OCI-LY7 (cell line): ENCODE data around the gene CNTRL. TPM values are rescaled to one million over a fixed set of nuclear protein-coding genes. Genes with fewer than 3 reads are reported as not detected.

ENCODE experiments used
- BruUV-seq: library from RNA; stranded (reverse); fragments of 400-500 nt; replicated peaks from 2 replicates; lab custom pipeline; 2021; lab: Mats Ljungman, UMichigan
- CTCF ChIA-PET: fragments of 300-600 bp; sonication (Branson Sonifier 250); formaldehyde crosslinking; loops from one replicate; lab custom pipeline; 2022; ENCODE audit warnings: antibody characterized with exemption; ENCODE audit not compliant: unreplicated experiment; lab: Charles Lee
- POLR2A ChIA-PET: fragments of 300-600 bp; sonication (Branson Sonifier 250); formaldehyde crosslinking; loops from one replicate; lab custom pipeline; 2022; ENCODE audit warnings: antibody characterized with exemption; lab: Charles Lee
- DNase-seq: peaks from one replicate; pipeline ENCODE4 v3.0.0-alpha.2; 2015; ENCODE audit warnings: low spot score
- H2AFZ ChIP-seq: fragments of 200-600 bp; sonication (generic), shearing (Covaris generic); 2 replicates; pipeline ENCODE4 v1.6.1; 2014; ENCODE audit warnings: mild to moderate bottlenecking, antibody characterized with exemption, low read length, moderate library complexity
- H3K27ac ChIP-seq: fragments of 200-600 bp; sonication (generic); 2 replicates; pipeline ENCODE4 v1.5.1; 2014; ENCODE audit warnings: mixed run types, low read depth, mild to moderate bottlenecking, moderate library complexity, low read length, inconsistent platforms; ENCODE audit not compliant: poor library complexity, severe bottlenecking
- H3K36me3 ChIP-seq: fragments of 200-600 bp; sonication (generic); 2 replicates; pipeline ENCODE4 v1.6.1; 2014; ENCODE audit warnings: mild to moderate bottlenecking, antibody characterized with exemption, low read length, moderate library complexity, mixed read lengths; ENCODE audit not compliant: insufficient read depth
- H3K4me1 ChIP-seq: fragments of 200-600 bp; sonication (generic); 2 replicates; pipeline ENCODE4 v1.5.1; 2014; ENCODE audit warnings: mild to moderate bottlenecking, low read length; ENCODE audit not compliant: insufficient read depth, poor library complexity, severe bottlenecking
- H3K4me2 ChIP-seq: fragments of 200-600 bp; sonication (generic); 2 replicates; pipeline ENCODE4 v1.6.1; 2014; ENCODE audit warnings: mild to moderate bottlenecking, low read length
- H3K4me3 ChIP-seq: fragments of 200-600 bp; sonication (generic); 2 replicates; pipeline ENCODE4 v1.5.1; 2014; ENCODE audit warnings: mild to moderate bottlenecking, low read depth, low read length; ENCODE audit not compliant: poor library complexity, severe bottlenecking
- H3K79me2 ChIP-seq: fragments of 200-600 bp; sonication (generic); 2 replicates; pipeline ENCODE4 v1.6.1; 2016; ENCODE audit warnings: low read depth, mild to moderate bottlenecking, low read length, moderate library complexity, mixed read lengths; ENCODE audit not compliant: insufficient read depth
- H3K9me2 ChIP-seq: fragments of 200-600 bp; sonication (generic); 2 replicates; pipeline ENCODE4 v1.6.1; 2016; ENCODE audit warnings: mild to moderate bottlenecking, low read length, mixed read lengths; ENCODE audit not compliant: insufficient read depth
- H3K9me3 ChIP-seq: fragments of 200-600 bp; sonication (generic); 2 replicates; pipeline ENCODE4 v1.6.1; 2014; ENCODE audit warnings: mild to moderate bottlenecking, mixed run types, low read length, mixed read lengths
- H4K20me1 ChIP-seq: fragments of 200-600 bp; sonication (generic); 2 replicates; pipeline ENCODE4 v1.6.1; 2014; ENCODE audit warnings: mild to moderate bottlenecking, antibody characterized with exemption, low read length, moderate library complexity, mixed read lengths; ENCODE audit not compliant: insufficient read depth
- EZH2phosphoT487 ChIP-seq: fragments of 200-600 bp; sonication (generic); IDR thresholded peaks from 2 replicates; pipeline ENCODE4 v1.6.1; 2018; ENCODE audit warnings: low read depth, borderline replicate concordance, mild to moderate bottlenecking, mixed run types, antibody characterized with exemption, low read length, moderate library complexity, mixed read lengths
- intact Hi-C: fragments of 100-400 bp; cut with micrococcal nuclease; formaldehyde crosslinking; loops from one replicate; pipeline ENCODE4 v1.10.0; 2022; ENCODE audit not compliant: unreplicated experiment
- total RNA-seq, 2 experiments: library from RNA; depleted of rRNA in 1 of 2; stranded (reverse); fragments of >200 nt in 1 of 2; shearing (Covaris generic) in 1 of 2; gene quantifications; 2 replicates each; pipeline ENCODE4 v1.2.3, GENCODE V29; 2014 to 2022
- TF ChIP-seq, protein P1 (sequence below): fragments of 200-600 bp; sonication (generic); conservative IDR thresholded peaks from 2 replicates; pipeline ENCODE4 v1.5.1; 2014; ENCODE audit warnings: mild to moderate bottlenecking, antibody characterized with exemption, low read length, moderate library complexity, mixed read lengths

Gene CNTRL
- total RNA-seq, 2 experiments from 2014 or later: 81.4 to 113 TPM

DNA sequence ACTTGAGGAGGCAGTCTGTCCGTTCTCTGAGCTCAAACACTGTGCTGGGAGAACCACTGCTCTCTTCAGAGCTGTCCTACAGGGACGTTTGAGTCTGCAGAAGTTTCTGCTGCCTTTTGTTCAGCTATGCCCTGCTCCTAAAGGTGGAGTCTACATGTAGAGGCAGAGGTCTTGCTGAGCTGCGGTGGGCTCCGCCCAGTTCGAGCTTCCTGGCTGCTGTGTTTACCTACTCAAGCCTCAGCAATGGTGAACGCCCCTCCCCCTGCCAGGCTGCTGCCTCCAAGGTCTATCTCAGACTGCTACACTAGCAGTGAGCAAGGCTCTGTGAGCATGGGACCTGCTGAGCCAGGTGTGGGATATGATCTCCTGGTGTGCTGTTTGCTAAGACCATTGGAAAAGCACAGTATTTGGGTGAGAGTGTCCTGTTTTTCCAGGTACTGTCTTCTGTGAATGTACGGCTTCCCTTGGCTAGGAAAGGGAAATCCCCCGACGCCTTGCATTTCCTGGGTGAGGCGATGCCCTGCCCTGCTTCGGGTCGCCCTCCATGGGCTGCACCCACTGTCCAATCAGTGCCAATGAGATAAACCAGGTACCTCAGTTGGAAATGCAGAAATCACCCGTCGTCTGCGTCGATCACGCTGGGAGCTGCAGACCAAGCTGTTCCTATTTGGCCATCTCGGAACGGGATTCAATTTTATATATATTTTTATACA lies 58.5 kb downstream of the CNTRL start:
- Histone ChIP-seq H3K79me2 (peaks cover 5% of the 10 kb centered on the region; the same call in 1 of the 2 replicates), H3K27ac (no peak overlapping the region), H2AFZ (no peak overlapping the region), H4K20me1 (peaks cover 4% of the 10 kb centered on the region; the same call in 1 of the 2 replicates), H3K9me2 (no peaks in the 10 kb centered on the region), H3K4me2 (no peak overlapping the region), H3K9me3 (no peaks in the 10 kb centered on the region), H3K4me3 (no peak overlapping the region), H3K36me3 (peaks cover 80% of the 10 kb centered on the region), H3K4me1 (no peaks in the 10 kb centered on the region)
- TF ChIP-seq, protein P1, sequence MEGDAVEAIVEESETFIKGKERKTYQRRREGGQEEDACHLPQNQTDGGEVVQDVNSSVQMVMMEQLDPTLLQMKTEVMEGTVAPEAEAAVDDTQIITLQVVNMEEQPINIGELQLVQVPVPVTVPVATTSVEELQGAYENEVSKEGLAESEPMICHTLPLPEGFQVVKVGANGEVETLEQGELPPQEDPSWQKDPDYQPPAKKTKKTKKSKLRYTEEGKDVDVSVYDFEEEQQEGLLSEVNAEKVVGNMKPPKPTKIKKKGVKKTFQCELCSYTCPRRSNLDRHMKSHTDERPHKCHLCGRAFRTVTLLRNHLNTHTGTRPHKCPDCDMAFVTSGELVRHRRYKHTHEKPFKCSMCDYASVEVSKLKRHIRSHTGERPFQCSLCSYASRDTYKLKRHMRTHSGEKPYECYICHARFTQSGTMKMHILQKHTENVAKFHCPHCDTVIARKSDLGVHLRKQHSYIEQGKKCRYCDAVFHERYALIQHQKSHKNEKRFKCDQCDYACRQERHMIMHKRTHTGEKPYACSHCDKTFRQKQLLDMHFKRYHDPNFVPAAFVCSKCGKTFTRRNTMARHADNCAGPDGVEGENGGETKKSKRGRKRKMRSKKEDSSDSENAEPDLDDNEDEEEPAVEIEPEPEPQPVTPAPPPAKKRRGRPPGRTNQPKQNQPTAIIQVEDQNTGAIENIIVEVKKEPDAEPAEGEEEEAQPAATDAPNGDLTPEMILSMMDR: no peak
- no peak for TF ChIP-seq EZH2phosphoT487
- BruUV-seq: no TSS peak
- ChIA-PET POLR2A (no interaction called here), CTCF (no interaction called here)
- intact Hi-C loops: no loop called here
- no peak for DNase-seq

DNA sequence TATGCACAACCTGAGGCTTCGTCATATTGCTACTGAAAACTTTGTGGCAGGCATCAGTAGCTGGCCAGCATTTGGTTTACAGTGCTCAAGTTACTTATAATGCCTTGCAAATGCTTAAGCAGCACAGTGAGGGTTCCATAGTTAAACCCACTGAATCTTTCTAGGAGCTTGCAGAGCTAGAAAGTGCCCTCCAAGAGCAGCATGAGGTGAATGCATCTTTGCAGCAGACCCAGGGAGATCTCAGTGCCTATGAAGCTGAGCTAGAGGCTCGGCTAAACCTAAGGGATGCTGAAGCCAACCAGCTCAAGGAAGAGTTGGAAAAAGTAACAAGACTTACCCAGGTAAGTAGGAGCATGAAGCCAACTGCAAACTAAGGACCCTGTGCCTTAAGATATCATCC lies 60.9 kb downstream of the CNTRL start:
- peaks cover 95% of the 10 kb centered on the region for H3K36me3 ChIP-seq
- POLR2A ChIA-PET: no interaction called here
- CTCF ChIA-PET: no interaction called here
- peaks cover 4% of the 10 kb centered on the region; the same call in 1 of the 2 replicates for H4K20me1 ChIP-seq
- no peaks in the 10 kb centered on the region for H3K9me2 ChIP-seq
- no peak overlapping the region for H3K4me3 ChIP-seq
- H3K9me3 ChIP-seq: no peaks in the 10 kb centered on the region
- no peak overlapping the region for H3K27ac ChIP-seq
- H2AFZ ChIP-seq: no peak overlapping the region
- no peaks in the 10 kb centered on the region for H3K4me1 ChIP-seq
- no peak overlapping the region for H3K4me2 ChIP-seq
- intact Hi-C loops: no loop called here
- DNase-seq: no peak
- H3K79me2 ChIP-seq: peaks cover 5% of the 10 kb centered on the region; the same call in 1 of the 2 replicates
- TF ChIP-seq EZH2phosphoT487: no peak
- TF ChIP-seq, protein P1: no peak
- BruUV-seq: no TSS peak

DNA sequence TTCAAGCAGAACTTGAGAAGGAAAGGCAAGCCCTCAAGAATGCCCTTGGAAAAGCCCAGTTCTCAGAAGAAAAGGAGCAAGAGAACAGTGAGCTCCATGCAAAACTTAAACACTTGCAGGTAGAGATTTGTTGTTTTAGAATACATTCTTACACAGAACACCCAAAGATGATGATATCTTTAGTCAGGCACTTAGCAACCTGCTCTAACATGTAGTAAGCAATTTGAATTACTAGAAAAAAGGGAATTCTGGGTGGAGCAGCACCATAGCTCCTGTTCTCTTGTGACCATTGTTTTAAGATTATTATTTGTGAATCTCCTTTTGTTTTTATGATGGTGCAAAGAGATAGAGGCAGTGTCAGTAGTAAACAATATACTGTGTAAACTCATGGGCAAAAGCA lies 63.8 kb downstream of the CNTRL start:
- BruUV-seq: no TSS peak
- H3K9me2 ChIP-seq: no peaks in the 10 kb centered on the region
- no peak overlapping the region for H3K4me3 ChIP-seq
- H3K36me3 ChIP-seq: peaks cover 98% of the 10 kb centered on the region
- peaks cover 4% of the 10 kb centered on the region; the same call in 1 of the 2 replicates for H4K20me1 ChIP-seq
- ChIA-PET POLR2A (interaction anchor here (1.3 to 1.4 kb wide), 3 partner anchors 14 to 44 kb away, joined by 3 to 7 read pairs (median 3); no protein-coding TSS in a partner anchor), CTCF (no interaction called here)
- no peaks in the 10 kb centered on the region for H3K4me1 ChIP-seq
- H3K9me3 ChIP-seq: no peaks in the 10 kb centered on the region
- H2AFZ ChIP-seq: no peak overlapping the region
- no peak overlapping the region for H3K27ac ChIP-seq
- DNase-seq: no peak
- intact Hi-C loops: no loop called here
- peaks cover 5% of the 10 kb centered on the region; the same call in 1 of the 2 replicates for H3K79me2 ChIP-seq
- TF ChIP-seq EZH2phosphoT487: no peak
- TF ChIP-seq, protein P1: no peak
- no peak overlapping the region for H3K4me2 ChIP-seq
